Panc1 (cell line): Measurements from ENCODE around the gene CNMD. TPM values are rescaled to one million over a fixed set of nuclear protein-coding genes. Genes with fewer than 3 reads are reported as not detected.

ENCODE experiments used
- ATAC-seq: fragments of 200-7000 bp; cut with Tn5 transposase; 2 replicates; pipeline ENCODE4 v1.9.1; 2020; ENCODE audit warnings: mild to moderate bottlenecking, moderate library complexity
- BruUV-seq: library from RNA; stranded (reverse); fragments of 400-500 nt; replicated peaks from 2 replicates; lab custom pipeline; 2021; lab: Mats Ljungman, UMichigan
- CTCF ChIA-PET: fragments of 300-600 bp; sonication (Branson Sonifier 250); formaldehyde crosslinking; loops from one replicate; lab custom pipeline; 2022; ENCODE audit warnings: antibody characterized with exemption; lab: Charles Lee
- POLR2A ChIA-PET: fragments of 300-600 bp; sonication (Branson Sonifier 250); formaldehyde crosslinking; loops from one replicate; lab custom pipeline; 2022; ENCODE audit warnings: antibody characterized with exemption; lab: Charles Lee
- DNase-seq: peaks from one replicate; pipeline ENCODE4 v3.0.0-alpha.2; 2010; ENCODE audit warnings: low read depth, low spot score
- H3K27ac ChIP-seq: 2 replicates; pipeline ENCODE4 v1.5.1; 2011; ENCODE audit warnings: mild to moderate bottlenecking, low read length, inconsistent platforms
- H3K27me3 ChIP-seq: fragments of 200-500 bp; sonication (Bioruptor generic); 2 replicates; pipeline ENCODE4 v1.6.0; 2014; ENCODE audit warnings: low read length, inconsistent platforms; ENCODE audit not compliant: control insufficient read depth, insufficient read depth
- H3K36me3 ChIP-seq: fragments of 200-500 bp; sonication (Bioruptor generic); 2 replicates; pipeline ENCODE4 v1.5.1; 2014; ENCODE audit warnings: inconsistent platforms, mild to moderate bottlenecking, low read length, moderate library complexity; ENCODE audit not compliant: control insufficient read depth, insufficient read depth
- H3K4me1 ChIP-seq: 2 replicates; pipeline ENCODE4 v1.5.1; 2011; ENCODE audit warnings: inconsistent platforms, mild to moderate bottlenecking, low read length, moderate library complexity; ENCODE audit not compliant: control insufficient read depth, insufficient read depth
- H3K4me3 ChIP-seq, 2 experiments: 2 replicates each; pipeline ENCODE4 v1.5.1; 2011 to 2012; ENCODE audit warnings: low read depth in 2 of 2, low read length in 2 of 2, mild to moderate bottlenecking in 2 of 2, inconsistent platforms in 1 of 2, moderate library complexity in 1 of 2
- H3K9me3 ChIP-seq: fragments of 200-500 bp; sonication (Bioruptor generic); 2 replicates; pipeline ENCODE4 v1.5.1; 2014; ENCODE audit warnings: low read depth, mild to moderate bottlenecking, inconsistent platforms, low read length, moderate library complexity; ENCODE audit not compliant: control insufficient read depth, insufficient read depth
- CTCF ChIP-seq: fragments of 450-650 bp; IDR thresholded peaks from 2 replicates; pipeline ENCODE4 v1.5.1; 2017; ENCODE audit warnings: mild to moderate bottlenecking
- POLR2AphosphoS5 ChIP-seq: IDR thresholded peaks from 2 replicates; pipeline ENCODE4 v1.6.1; 2012; ENCODE audit warnings: mild to moderate bottlenecking, low read depth, low read length, moderate library complexity
- SIN3A ChIP-seq: IDR thresholded peaks from 2 replicates; pipeline ENCODE4 v1.6.1; 2012; ENCODE audit warnings: low read depth, mild to moderate bottlenecking, low read length, moderate library complexity, borderline replicate concordance; ENCODE audit not compliant: insufficient read depth
- TCF7L2 ChIP-seq: IDR thresholded peaks from 2 replicates; pipeline ENCODE4 v1.6.1; 2011; ENCODE audit warnings: mild to moderate bottlenecking, low read depth, low read length, inconsistent platforms
- in situ Hi-C: cut with HindIII; loops from 2 replicates; pipeline ENCODE4 v1.10.0; 2016; ENCODE audit warnings: low sequenced_read_pairs, low pct_unique_long_range_greater_than_20kb
- intact Hi-C: fragments of 100-400 bp; cut with micrococcal nuclease; formaldehyde crosslinking; loops from one replicate; pipeline ENCODE4 v1.10.0; 2022; ENCODE audit not compliant: unreplicated experiment
- total RNA-seq: library from RNA; stranded (reverse); gene quantifications from one replicate; pipeline ENCODE4 v1.2.1, GENCODE V29; 2021; ENCODE audit not compliant: unreplicated experiment
- TF ChIP-seq, protein P1 (sequence below), 2 experiments: IDR thresholded peaks; 2 replicates each; pipeline ENCODE4 v1.6.1; 2011 to 2012; ENCODE audit warnings: low read depth in 2 of 2, control low read depth in 1 of 2, low read length in 1 of 2, mild to moderate bottlenecking in 1 of 2, moderate library complexity in 1 of 2; ENCODE audit not compliant: insufficient read depth in 1 of 2

The CNMD gene
- total RNA-seq, 1 experiment from 2014 or later = not detected

- Histone ChIP-seq H3K9me3 (no peaks in the 10 kb centered on the region), H3K27ac (no peak overlapping the region), H3K36me3 (no peaks in the 10 kb centered on the region), H3K27me3 (no peaks in the 10 kb centered on the region), H3K4me1 (no peaks in the 10 kb centered on the region), H3K4me3 (no peak overlapping the region)
- TF ChIP-seq, protein P1, sequence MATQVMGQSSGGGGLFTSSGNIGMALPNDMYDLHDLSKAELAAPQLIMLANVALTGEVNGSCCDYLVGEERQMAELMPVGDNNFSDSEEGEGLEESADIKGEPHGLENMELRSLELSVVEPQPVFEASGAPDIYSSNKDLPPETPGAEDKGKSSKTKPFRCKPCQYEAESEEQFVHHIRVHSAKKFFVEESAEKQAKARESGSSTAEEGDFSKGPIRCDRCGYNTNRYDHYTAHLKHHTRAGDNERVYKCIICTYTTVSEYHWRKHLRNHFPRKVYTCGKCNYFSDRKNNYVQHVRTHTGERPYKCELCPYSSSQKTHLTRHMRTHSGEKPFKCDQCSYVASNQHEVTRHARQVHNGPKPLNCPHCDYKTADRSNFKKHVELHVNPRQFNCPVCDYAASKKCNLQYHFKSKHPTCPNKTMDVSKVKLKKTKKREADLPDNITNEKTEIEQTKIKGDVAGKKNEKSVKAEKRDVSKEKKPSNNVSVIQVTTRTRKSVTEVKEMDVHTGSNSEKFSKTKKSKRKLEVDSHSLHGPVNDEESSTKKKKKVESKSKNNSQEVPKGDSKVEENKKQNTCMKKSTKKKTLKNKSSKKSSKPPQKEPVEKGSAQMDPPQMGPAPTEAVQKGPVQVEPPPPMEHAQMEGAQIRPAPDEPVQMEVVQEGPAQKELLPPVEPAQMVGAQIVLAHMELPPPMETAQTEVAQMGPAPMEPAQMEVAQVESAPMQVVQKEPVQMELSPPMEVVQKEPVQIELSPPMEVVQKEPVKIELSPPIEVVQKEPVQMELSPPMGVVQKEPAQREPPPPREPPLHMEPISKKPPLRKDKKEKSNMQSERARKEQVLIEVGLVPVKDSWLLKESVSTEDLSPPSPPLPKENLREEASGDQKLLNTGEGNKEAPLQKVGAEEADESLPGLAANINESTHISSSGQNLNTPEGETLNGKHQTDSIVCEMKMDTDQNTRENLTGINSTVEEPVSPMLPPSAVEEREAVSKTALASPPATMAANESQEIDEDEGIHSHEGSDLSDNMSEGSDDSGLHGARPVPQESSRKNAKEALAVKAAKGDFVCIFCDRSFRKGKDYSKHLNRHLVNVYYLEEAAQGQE (IDR thresholded peaks at IDR 0.05; ENCODE audit: insufficient read depth in 1 of 2, low read depth in 2 of 2, low read length in 1 of 2) = no peak
- TF ChIP-seq TCF7L2 = no peak
- no peak for TF ChIP-seq CTCF
- TF ChIP-seq POLR2AphosphoS5 = no peak
- no peak for TF ChIP-seq SIN3A
- no peak for ATAC-seq
- ChIA-PET POLR2A (no interaction called here), CTCF (no interaction called here)
- intact Hi-C loops = no loop called here
- BruUV-seq = no TSS peak
- in situ Hi-C loops = no loop called here
- no peak for DNase-seq
Measured at GRCh38 chr13:52744842-52745375, 5.3 kb upstream of the CNMD start.

DNA sequence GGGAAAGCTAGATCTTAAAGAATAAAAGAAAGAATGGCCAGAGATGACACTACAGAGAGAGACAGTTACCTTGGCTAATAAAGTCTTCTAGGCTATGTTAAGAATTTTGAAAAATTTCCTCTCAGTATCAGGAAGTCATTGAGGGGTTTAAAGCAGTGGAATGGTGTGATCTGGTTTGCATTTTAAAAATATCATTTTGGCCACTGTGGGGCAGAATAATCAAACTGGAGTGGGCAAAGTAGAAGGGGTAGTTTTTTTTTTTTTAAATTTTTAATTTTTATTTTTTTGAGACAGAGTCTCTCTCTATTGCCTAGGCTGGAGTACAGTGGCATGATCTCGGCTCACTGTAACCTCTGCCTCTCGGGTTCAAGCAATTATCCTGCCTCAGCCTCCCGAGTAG, 4.4 kb upstream of the CNMD start:
- ATAC-seq (no peak), DNase-seq (no peak)
- ChIA-PET CTCF (no interaction called here), POLR2A (no interaction called here)
- H3K4me3 ChIP-seq = no peak overlapping the region
- intact Hi-C loops = no loop called here
- H3K36me3 ChIP-seq = no peaks in the 10 kb centered on the region
- no peaks in the 10 kb centered on the region for H3K4me1 ChIP-seq
- H3K27me3 ChIP-seq = no peaks in the 10 kb centered on the region
- TF ChIP-seq SIN3A (no peak), POLR2AphosphoS5 (no peak), CTCF (peak; percentile 26; the same call in 1 of the 2 replicates), TCF7L2 (no peak)
- TF ChIP-seq, protein P1 (IDR thresholded peaks at IDR 0.05; ENCODE audit: insufficient read depth in 1 of 2, low read depth in 2 of 2, low read length in 1 of 2) = no peak
- H3K27ac ChIP-seq = no peak overlapping the region
- H3K9me3 ChIP-seq = no peaks in the 10 kb centered on the region
- in situ Hi-C loops = no loop called here
- no TSS peak for BruUV-seq
